ENCODE results near the gene BMP8B.

Gene BMP8B

GRCh38 chr1:39751595-39751994 lies 37.1 kb downstream of the BMP8B start:
- Histone ChIP-seq H3K36me3 (ENCODE audit: control insufficient read depth in 5 of 5, insufficient read depth in 5 of 5, low read length in 5 of 5) (peaks cover 23 to 97% (median 89%) of the 10 kb centered on the region in 5 donors), H3K9ac (ENCODE audit: low read length in 5 of 5) (no peak overlapping the region), H3K27me3 (ENCODE audit: control insufficient read depth in 5 of 5, insufficient read depth in 4 of 5, low read length in 5 of 5) (no peaks in the 10 kb centered on the region), H3K27ac (ENCODE audit: low read depth, low read length) (no peak overlapping the region), H3K9me3 (ENCODE audit: control insufficient read depth in 5 of 5, low read length in 5 of 5) (no peaks in the 10 kb centered on the region), H3K4me3 (ENCODE audit: low read depth in 1 of 5, low read length in 5 of 5) (no peak overlapping the region), H3K4me1 (ENCODE audit: control insufficient read depth in 5 of 5, insufficient read depth in 5 of 5, low read length in 5 of 5) (no peaks in the 10 kb centered on the region)

DNA sequence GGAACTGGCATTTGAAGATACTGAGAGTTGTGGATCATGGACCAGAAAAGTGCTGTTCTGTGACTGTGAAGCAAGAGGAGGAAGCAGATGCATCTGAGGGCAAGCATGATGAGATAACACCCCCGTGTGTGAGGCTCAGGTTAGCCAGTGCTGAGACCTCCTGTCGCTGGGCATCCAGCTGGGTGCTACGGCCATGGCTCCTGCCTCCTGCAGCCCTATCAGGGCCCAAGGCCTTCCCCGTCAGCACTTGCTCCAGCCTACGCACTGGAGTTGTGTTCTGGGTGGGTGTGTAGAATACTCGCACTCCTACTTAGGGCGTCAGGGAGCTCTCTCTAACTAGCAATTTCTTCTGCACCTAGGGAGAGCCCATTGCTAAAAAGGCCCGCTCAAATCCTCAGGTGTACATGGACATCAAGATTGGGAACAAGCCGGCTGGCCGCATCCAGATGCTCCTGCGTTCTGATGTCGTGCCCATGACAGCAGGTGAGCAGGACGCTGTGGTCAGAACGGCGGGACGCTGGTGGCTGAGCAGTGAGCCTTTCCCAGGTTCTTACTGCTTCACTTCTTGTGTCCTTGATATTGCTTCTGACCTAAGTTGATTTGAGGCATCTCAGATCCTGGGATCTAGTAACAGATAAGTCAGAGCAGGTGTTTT lies 43.5 kb downstream of the BMP8B start:
- Histone ChIP-seq H3K4me3 (ENCODE audit: low read depth in 1 of 5, low read length in 5 of 5) (no peak overlapping the region), H3K9me3 (ENCODE audit: control insufficient read depth in 5 of 5, low read length in 5 of 5) (no peaks in the 10 kb centered on the region), H3K9ac (ENCODE audit: low read length in 5 of 5) (no peak overlapping the region), H3K4me1 (ENCODE audit: control insufficient read depth in 5 of 5, insufficient read depth in 5 of 5, low read length in 5 of 5) (peaks cover 0 to under 1% (median 0%) of the 10 kb centered on the region in 5 donors), H3K27ac (ENCODE audit: low read depth, low read length) (no peak overlapping the region), H3K36me3 (ENCODE audit: control insufficient read depth in 5 of 5, insufficient read depth in 5 of 5, low read length in 5 of 5) (peaks cover 44 to 94% (median 77%) of the 10 kb centered on the region in 5 donors), H3K27me3 (ENCODE audit: control insufficient read depth in 5 of 5, insufficient read depth in 4 of 5, low read length in 5 of 5) (no peaks in the 10 kb centered on the region)

DNA sequence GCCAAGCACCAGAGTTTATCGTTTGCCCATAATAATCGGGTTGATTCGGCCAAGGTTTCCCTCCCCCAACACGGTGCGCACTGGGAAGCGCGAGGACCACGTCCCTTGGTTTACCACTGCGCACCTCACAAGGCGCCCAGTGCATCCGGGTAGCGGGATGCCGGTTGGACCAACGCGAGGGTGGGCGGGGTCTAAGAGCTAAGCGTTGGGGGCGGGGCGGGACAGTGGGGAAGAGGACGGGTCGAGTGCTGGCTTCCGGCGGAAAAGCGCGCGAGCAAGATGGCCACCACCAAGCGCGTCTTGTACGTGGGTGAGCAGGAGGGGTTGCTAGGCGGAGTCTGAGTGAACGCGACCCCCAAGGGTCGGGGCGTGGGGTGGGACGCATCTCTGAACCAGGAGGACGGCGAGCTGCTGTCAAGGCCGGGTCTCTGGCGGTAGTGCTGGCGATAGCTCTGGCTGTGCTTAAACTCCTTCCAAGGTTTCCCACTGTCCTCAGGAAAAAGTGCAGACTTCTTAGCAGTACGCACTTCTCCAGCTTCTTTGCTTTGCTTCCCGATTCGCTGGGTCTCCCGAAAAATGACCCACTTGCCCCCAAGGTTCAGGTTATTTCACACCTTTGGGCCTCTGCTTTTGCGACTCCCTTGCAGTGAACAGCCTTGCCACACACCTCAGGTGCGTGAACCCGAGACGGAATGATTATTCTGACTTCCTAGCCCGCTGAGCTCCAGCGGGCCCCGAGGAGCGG lies 49.9 kb downstream of the BMP8B start, which contains the start of gene PPIE:
Gene PPIE (plus strand): TSS at position 261 of the 745 bp plus-strand sequence. CDS start 19 bp downstream, at position 280.
- H3K27ac ChIP-seq (ENCODE audit: low read depth, low read length) = peak within 1 kb of the TSS; percentile 4
- peak within 1 kb of the TSS; percentile 75 to 93 (median 89) for H3K9ac ChIP-seq (ENCODE audit: low read length in 5 of 5)
- peaks cover 6 to 11% (median 7%) of the 10 kb centered on the region in 5 donors for H3K27me3 ChIP-seq (ENCODE audit: control insufficient read depth in 5 of 5, insufficient read depth in 4 of 5, low read length in 5 of 5)
- H3K4me1 ChIP-seq (ENCODE audit: control insufficient read depth in 5 of 5, insufficient read depth in 5 of 5, low read length in 5 of 5) = peaks cover 3 to 20% (median 14%) of the 10 kb centered on the region in 5 donors
- H3K36me3 ChIP-seq (ENCODE audit: control insufficient read depth in 5 of 5, insufficient read depth in 5 of 5, low read length in 5 of 5) = peaks cover 22 to 37% (median 24%) of the 10 kb centered on the region in 5 donors
- peak within 1 kb of the TSS; percentile 86 to 100 (median 96) for H3K4me3 ChIP-seq (ENCODE audit: low read depth in 1 of 5, low read length in 5 of 5)
- no peaks in the 10 kb centered on the region for H3K9me3 ChIP-seq (ENCODE audit: control insufficient read depth in 5 of 5, low read length in 5 of 5)

- no peak overlapping the region for H3K9ac ChIP-seq (ENCODE audit: low read length in 5 of 5)
- no peaks in the 10 kb centered on the region for H3K9me3 ChIP-seq (ENCODE audit: control insufficient read depth in 5 of 5, low read length in 5 of 5)
- peaks cover 3 to 20% (median 14%) of the 10 kb centered on the region in 5 donors for H3K4me1 ChIP-seq (ENCODE audit: control insufficient read depth in 5 of 5, insufficient read depth in 5 of 5, low read length in 5 of 5)
- H3K27me3 ChIP-seq (ENCODE audit: control insufficient read depth in 5 of 5, insufficient read depth in 4 of 5, low read length in 5 of 5) = peaks cover 6 to 17% (median 13%) of the 10 kb centered on the region in 5 donors
- H3K27ac ChIP-seq (ENCODE audit: low read depth, low read length) = no peak overlapping the region
- no peak overlapping the region for H3K4me3 ChIP-seq (ENCODE audit: low read depth in 1 of 5, low read length in 5 of 5)
- H3K36me3 ChIP-seq (ENCODE audit: control insufficient read depth in 5 of 5, insufficient read depth in 5 of 5, low read length in 5 of 5) = peaks cover 11 to 25% (median 14%) of the 10 kb centered on the region in 5 donors
These were observed 51.0 kb downstream of the BMP8B start for GRCh38 chr1:39737546-39738169.

GRCh38 chr1:39735731-39736130 lies 52.9 kb downstream of the BMP8B start:
- H3K27ac ChIP-seq (ENCODE audit: low read depth, low read length) = no peak overlapping the region
- H3K4me1 ChIP-seq (ENCODE audit: control insufficient read depth in 5 of 5, insufficient read depth in 5 of 5, low read length in 5 of 5) = peaks cover 3 to 20% (median 14%) of the 10 kb centered on the region in 5 donors
- no peak overlapping the region for H3K9ac ChIP-seq (ENCODE audit: low read length in 5 of 5)
- no peaks in the 10 kb centered on the region for H3K9me3 ChIP-seq (ENCODE audit: control insufficient read depth in 5 of 5, low read length in 5 of 5)
- no peak overlapping the region for H3K4me3 ChIP-seq (ENCODE audit: low read depth in 1 of 5, low read length in 5 of 5)
- H3K27me3 ChIP-seq (ENCODE audit: control insufficient read depth in 5 of 5, insufficient read depth in 4 of 5, low read length in 5 of 5) = peaks cover 8 to 21% (median 14%) of the 10 kb centered on the region in 5 donors
- peaks cover 0 to 9% (median 0%) of the 10 kb centered on the region in 5 donors for H3K36me3 ChIP-seq (ENCODE audit: control insufficient read depth in 5 of 5, insufficient read depth in 5 of 5, low read length in 5 of 5)

GRCh38 chr1:39733161-39733560 lies 55.5 kb downstream of the BMP8B start:
- Histone ChIP-seq H3K4me3 (ENCODE audit: low read depth in 1 of 5, low read length in 5 of 5) (no peak overlapping the region), H3K27me3 (ENCODE audit: control insufficient read depth in 5 of 5, insufficient read depth in 4 of 5, low read length in 5 of 5) (peaks cover 9 to 30% (median 18%) of the 10 kb centered on the region in 5 donors)

DNA sequence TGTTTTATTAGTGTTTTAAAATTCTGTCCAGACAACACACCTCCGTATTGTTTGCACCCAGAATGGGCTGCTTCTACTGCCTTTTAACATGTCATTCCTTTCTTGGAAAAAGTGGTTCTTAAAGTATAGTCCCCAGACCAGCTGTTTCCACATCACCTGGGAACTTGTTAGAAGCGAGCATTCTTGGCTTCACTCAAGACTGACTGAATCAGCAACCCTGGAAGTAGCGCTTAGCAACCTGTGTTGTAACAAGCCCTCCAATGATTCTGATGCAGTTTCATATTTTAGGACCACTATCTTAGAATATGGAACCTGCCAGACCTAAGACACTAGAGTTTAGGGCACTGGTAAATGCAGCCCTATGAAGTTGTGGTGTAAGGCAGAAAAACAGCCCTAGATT lies 55.9 kb downstream of the BMP8B start:
- Histone ChIP-seq H3K36me3 (ENCODE audit: control insufficient read depth in 5 of 5, insufficient read depth in 5 of 5, low read length in 5 of 5) (no peaks in the 10 kb centered on the region), H3K27ac (ENCODE audit: low read depth, low read length) (no peak overlapping the region), H3K4me1 (ENCODE audit: control insufficient read depth in 5 of 5, insufficient read depth in 5 of 5, low read length in 5 of 5) (no peaks in the 10 kb centered on the region), H3K27me3 (ENCODE audit: control insufficient read depth in 5 of 5, insufficient read depth in 4 of 5, low read length in 5 of 5) (peaks cover 13 to 34% (median 22%) of the 10 kb centered on the region in 5 donors), H3K4me3 (ENCODE audit: low read depth in 1 of 5, low read length in 5 of 5) (no peak overlapping the region), H3K9ac (ENCODE audit: low read length in 5 of 5) (no peak overlapping the region), H3K9me3 (ENCODE audit: control insufficient read depth in 5 of 5, low read length in 5 of 5) (no peaks in the 10 kb centered on the region)

More at GRCh38 chr1:39733161-39733560, 55.5 kb downstream of the BMP8B start:
- Histone ChIP-seq H3K27ac (ENCODE audit: low read depth, low read length) (no peak overlapping the region), H3K4me1 (ENCODE audit: control insufficient read depth in 5 of 5, insufficient read depth in 5 of 5, low read length in 5 of 5) (peaks cover 0 to 2% (median 0%) of the 10 kb centered on the region in 5 donors), H3K36me3 (ENCODE audit: control insufficient read depth in 5 of 5, insufficient read depth in 5 of 5, low read length in 5 of 5) (no peaks in the 10 kb centered on the region), H3K9me3 (ENCODE audit: control insufficient read depth in 5 of 5, low read length in 5 of 5) (no peaks in the 10 kb centered on the region), H3K9ac (ENCODE audit: low read length in 5 of 5) (no peak overlapping the region)

DNA sequence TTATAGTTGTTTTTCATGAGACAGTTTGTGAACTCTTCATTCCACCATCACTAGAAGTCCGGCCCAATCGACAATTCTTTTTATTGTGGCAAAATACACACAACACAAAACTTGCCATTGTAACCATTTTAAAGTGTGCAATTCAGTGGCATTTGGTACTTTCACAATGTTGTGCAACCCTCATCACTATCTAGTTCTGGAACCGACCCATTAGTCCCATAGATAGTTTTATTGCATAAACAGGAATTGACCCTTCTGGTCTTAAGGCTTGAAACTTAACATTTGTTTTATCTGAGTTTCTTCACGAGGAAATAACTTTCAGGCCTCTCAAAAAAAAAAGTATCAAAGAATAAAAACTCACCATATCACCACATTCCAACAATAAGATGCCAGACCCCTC lies 58.8 kb downstream of the BMP8B start:
- no peaks in the 10 kb centered on the region for H3K4me1 ChIP-seq (ENCODE audit: control insufficient read depth in 5 of 5, insufficient read depth in 5 of 5, low read length in 5 of 5)
- no peaks in the 10 kb centered on the region for H3K9me3 ChIP-seq (ENCODE audit: control insufficient read depth in 5 of 5, low read length in 5 of 5)
- peaks cover 13 to 36% (median 20%) of the 10 kb centered on the region in 5 donors for H3K27me3 ChIP-seq (ENCODE audit: control insufficient read depth in 5 of 5, insufficient read depth in 4 of 5, low read length in 5 of 5)
- H3K27ac ChIP-seq (ENCODE audit: low read depth, low read length) = no peak overlapping the region
- H3K4me3 ChIP-seq (ENCODE audit: low read depth in 1 of 5, low read length in 5 of 5) = no peak overlapping the region
- no peaks in the 10 kb centered on the region for H3K36me3 ChIP-seq (ENCODE audit: control insufficient read depth in 5 of 5, insufficient read depth in 5 of 5, low read length in 5 of 5)
- no peak overlapping the region for H3K9ac ChIP-seq (ENCODE audit: low read length in 5 of 5)

DNA sequence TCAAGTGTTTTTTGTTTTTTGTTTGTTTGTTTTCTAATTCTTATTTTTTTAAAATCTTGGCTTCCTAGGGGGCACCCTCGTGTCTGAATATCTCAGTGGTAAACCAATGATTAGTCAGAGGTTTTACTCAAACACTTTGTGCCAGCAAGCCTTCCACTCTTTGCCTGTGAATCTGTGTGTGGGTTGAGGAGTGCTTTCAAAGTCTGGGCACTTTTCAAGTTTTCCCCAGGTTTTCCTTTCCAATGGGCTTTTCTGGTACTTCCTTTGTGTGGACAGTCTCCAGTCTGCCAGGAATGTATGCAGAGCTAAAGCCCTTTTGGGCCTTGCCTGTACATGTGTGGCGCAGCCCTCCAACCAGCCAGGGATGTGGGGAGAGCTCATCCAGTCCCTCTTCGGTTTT lies 59.6 kb downstream of the BMP8B start:
- Histone ChIP-seq H3K36me3 (ENCODE audit: control insufficient read depth in 5 of 5, insufficient read depth in 5 of 5, low read length in 5 of 5) (no peaks in the 10 kb centered on the region), H3K27me3 (ENCODE audit: control insufficient read depth in 5 of 5, insufficient read depth in 4 of 5, low read length in 5 of 5) (peaks cover 13 to 36% (median 20%) of the 10 kb centered on the region in 5 donors), H3K27ac (ENCODE audit: low read depth, low read length) (no peak overlapping the region), H3K4me3 (ENCODE audit: low read depth in 1 of 5, low read length in 5 of 5) (no peak overlapping the region), H3K9ac (ENCODE audit: low read length in 5 of 5) (no peak overlapping the region), H3K4me1 (ENCODE audit: control insufficient read depth in 5 of 5, insufficient read depth in 5 of 5, low read length in 5 of 5) (no peaks in the 10 kb centered on the region), H3K9me3 (ENCODE audit: control insufficient read depth in 5 of 5, low read length in 5 of 5) (no peaks in the 10 kb centered on the region)

DNA sequence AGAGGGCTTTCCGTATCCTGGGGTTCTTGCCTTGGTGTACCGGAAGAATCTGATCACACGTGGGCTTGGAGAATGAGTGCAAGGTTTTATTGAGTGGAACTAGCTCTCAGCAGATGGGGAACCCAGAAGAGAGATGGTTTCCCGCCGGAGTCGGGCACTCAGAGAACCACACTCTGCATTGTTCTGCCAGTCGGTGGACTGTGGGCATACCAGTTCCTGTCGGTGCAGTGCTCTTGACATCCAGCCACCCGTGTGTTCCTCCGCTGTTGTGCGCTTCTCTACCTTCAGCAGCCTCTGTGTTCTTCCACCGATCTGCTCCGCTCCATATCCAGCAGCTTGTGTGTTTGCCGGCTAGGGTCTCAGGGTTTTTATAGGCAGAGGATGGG lies 60.7 kb downstream of the BMP8B start:
- H3K9me3 ChIP-seq (ENCODE audit: control insufficient read depth in 5 of 5, low read length in 5 of 5) = no peaks in the 10 kb centered on the region
- no peaks in the 10 kb centered on the region for H3K4me1 ChIP-seq (ENCODE audit: control insufficient read depth in 5 of 5, insufficient read depth in 5 of 5, low read length in 5 of 5)
- peaks cover 13 to 29% (median 16%) of the 10 kb centered on the region in 5 donors for H3K27me3 ChIP-seq (ENCODE audit: control insufficient read depth in 5 of 5, insufficient read depth in 4 of 5, low read length in 5 of 5)
- no peak overlapping the region for H3K9ac ChIP-seq (ENCODE audit: low read length in 5 of 5)
- no peak overlapping the region for H3K4me3 ChIP-seq (ENCODE audit: low read depth in 1 of 5, low read length in 5 of 5)
- H3K36me3 ChIP-seq (ENCODE audit: control insufficient read depth in 5 of 5, insufficient read depth in 5 of 5, low read length in 5 of 5) = no peaks in the 10 kb centered on the region
- no peak overlapping the region for H3K27ac ChIP-seq (ENCODE audit: low read depth, low read length)
